Measurements from ENCODE around the gene BCL2.

Gene BCL2

GRCh38 chr18:63187791-63188460 lies 131.6 kb downstream of the BCL2 start:
- no peak for TF ChIP-seq CTCF (IDR thresholded peaks at IDR 0.05)
- H3K9me3 ChIP-seq (ENCODE audit: control insufficient read depth, low read length), result no peaks in the 10 kb centered on the region

GRCh38 chr18:63187223-63187574 lies 132.4 kb downstream of the BCL2 start:
- Histone ChIP-seq H3K4me1 (peaks cover 10% of the 10 kb centered on the region), H3K79me2 (peaks cover 5% of the 10 kb centered on the region), H3K9ac (no peak overlapping the region), H3K4me3 (ENCODE audit: low read depth, low read length) (no peak overlapping the region), H2AFZ (peak overlapping the region; percentile 65), H3K27ac (no peak overlapping the region), H3K4me2 (ENCODE audit: low read length) (peak overlapping the region; percentile 30), H3K27me3 (ENCODE audit: control insufficient read depth, insufficient read depth, low read length) (no peaks in the 10 kb centered on the region), H3K36me3 (ENCODE audit: control insufficient read depth, insufficient read depth, low read length) (no peaks in the 10 kb centered on the region), H3K9me3 (ENCODE audit: control insufficient read depth, low read length) (no peaks in the 10 kb centered on the region)
- TF ChIP-seq CTCF (IDR thresholded peaks at IDR 0.05), result no peak

More at GRCh38 chr18:63187791-63188460, 131.6 kb downstream of the BCL2 start:
- Histone ChIP-seq H3K9ac (no peak overlapping the region), H3K27ac (no peak overlapping the region), H2AFZ (peak overlapping the region; percentile 65), H3K79me2 (peaks cover 5% of the 10 kb centered on the region), H3K4me3 (ENCODE audit: low read depth, low read length) (no peak overlapping the region), H3K4me1 (peaks cover 14% of the 10 kb centered on the region), H3K4me2 (ENCODE audit: low read length) (peak overlapping the region; percentile 30), H3K27me3 (ENCODE audit: control insufficient read depth, insufficient read depth, low read length) (no peaks in the 10 kb centered on the region), H3K36me3 (ENCODE audit: control insufficient read depth, insufficient read depth, low read length) (no peaks in the 10 kb centered on the region)

- peaks cover 10% of the 10 kb centered on the region for H3K4me1 ChIP-seq
- H3K4me3 ChIP-seq (ENCODE audit: low read depth, low read length), result no peak overlapping the region
- H3K4me2 ChIP-seq (ENCODE audit: low read length), result no peak overlapping the region
- TF ChIP-seq CTCF (IDR thresholded peaks at IDR 0.05), result no peak
- H2AFZ ChIP-seq, result peak overlapping the region; percentile 65
- no peaks in the 10 kb centered on the region for H3K9me3 ChIP-seq (ENCODE audit: control insufficient read depth, low read length)
- no peaks in the 10 kb centered on the region for H3K36me3 ChIP-seq (ENCODE audit: control insufficient read depth, insufficient read depth, low read length)
- H3K9ac ChIP-seq, result no peak overlapping the region
- H3K27ac ChIP-seq, result no peak overlapping the region
- H3K79me2 ChIP-seq, result peaks cover 5% of the 10 kb centered on the region
- H3K27me3 ChIP-seq (ENCODE audit: control insufficient read depth, insufficient read depth, low read length), result no peaks in the 10 kb centered on the region
Observed at GRCh38 chr18:63186520-63187222, 132.9 kb downstream of the BCL2 start.

- no peak overlapping the region for H3K9ac ChIP-seq
- H3K4me1 ChIP-seq, result peaks cover 10% of the 10 kb centered on the region
- no peak overlapping the region for H2AFZ ChIP-seq
- no peak for TF ChIP-seq CTCF (IDR thresholded peaks at IDR 0.05)
- no peaks in the 10 kb centered on the region for H3K9me3 ChIP-seq (ENCODE audit: control insufficient read depth, low read length)
- no peaks in the 10 kb centered on the region for H3K27me3 ChIP-seq (ENCODE audit: control insufficient read depth, insufficient read depth, low read length)
- H3K4me3 ChIP-seq (ENCODE audit: low read depth, low read length), result no peak overlapping the region
- H3K79me2 ChIP-seq, result peaks cover 5% of the 10 kb centered on the region
- no peak overlapping the region for H3K27ac ChIP-seq
- no peak overlapping the region for H3K4me2 ChIP-seq (ENCODE audit: low read length)
- H3K36me3 ChIP-seq (ENCODE audit: control insufficient read depth, insufficient read depth, low read length), result no peaks in the 10 kb centered on the region
Observed at GRCh38 chr18:63185984-63186383, 133.6 kb downstream of the BCL2 start.

Measured in parathyroid adenoma (tissue), 2 donors.